ENCODE measurements around the gene SLC25A21. TPM values are rescaled to one million over a fixed set of nuclear protein-coding genes. Genes with fewer than 3 reads are reported as not detected.
"Not testable (repeated sequence)": the region's sequence is repeated elsewhere in the genome, so short reads cannot be mapped to it uniquely, and the experiment has no call there.

SLC25A21 gene
- total and polyA plus RNA-seq, 7 donors = 0.07 to 0.37 (median 0.18) TPM; not detected in 1

DNA sequence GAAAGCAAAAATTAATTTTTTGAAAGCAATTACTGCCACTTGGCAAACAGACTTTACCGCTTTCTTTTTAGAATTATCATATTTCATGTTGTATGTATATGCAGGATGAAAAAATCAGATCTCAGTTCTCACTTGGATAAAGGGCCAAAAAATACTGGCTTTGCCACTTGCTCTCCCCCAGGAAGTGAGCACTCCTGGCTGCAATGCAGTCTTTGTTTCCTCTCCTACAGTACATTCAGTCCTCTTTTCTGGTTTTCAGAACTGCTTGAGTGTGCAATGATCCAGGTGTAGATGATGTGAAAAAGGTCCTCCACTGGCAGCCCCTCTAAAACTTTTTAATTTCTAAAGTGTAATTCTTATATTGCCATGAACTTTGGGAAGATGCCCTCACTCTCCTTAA, 183.4 kb downstream of the SLC25A21 start:
- no peaks in the 10 kb centered on the region for H3K36me3 ChIP-seq (ENCODE audit: insufficient read depth in 1 of 2, low read depth in 1 of 2)
- no peaks in the 10 kb centered on the region for H3K27me3 ChIP-seq (ENCODE audit: insufficient read depth in 3 of 3, low read length in 2 of 3)
- DNase-seq (no peak), ATAC-seq (no peak)
- no peak overlapping the region for H3K27ac ChIP-seq
- H3K9me3 ChIP-seq = no peaks in the 10 kb centered on the region
- intact Hi-C loops (cut with DNase I) = no loop called here
- H3K4me1 ChIP-seq = no peaks in the 10 kb centered on the region
- no peak overlapping the region for H3K4me3 ChIP-seq
- 90 to 97% (median 90%) methylated on average over 1 of the region's 1 CpG for WGBS, 3 donors
- TF ChIP-seq, protein P1, sequence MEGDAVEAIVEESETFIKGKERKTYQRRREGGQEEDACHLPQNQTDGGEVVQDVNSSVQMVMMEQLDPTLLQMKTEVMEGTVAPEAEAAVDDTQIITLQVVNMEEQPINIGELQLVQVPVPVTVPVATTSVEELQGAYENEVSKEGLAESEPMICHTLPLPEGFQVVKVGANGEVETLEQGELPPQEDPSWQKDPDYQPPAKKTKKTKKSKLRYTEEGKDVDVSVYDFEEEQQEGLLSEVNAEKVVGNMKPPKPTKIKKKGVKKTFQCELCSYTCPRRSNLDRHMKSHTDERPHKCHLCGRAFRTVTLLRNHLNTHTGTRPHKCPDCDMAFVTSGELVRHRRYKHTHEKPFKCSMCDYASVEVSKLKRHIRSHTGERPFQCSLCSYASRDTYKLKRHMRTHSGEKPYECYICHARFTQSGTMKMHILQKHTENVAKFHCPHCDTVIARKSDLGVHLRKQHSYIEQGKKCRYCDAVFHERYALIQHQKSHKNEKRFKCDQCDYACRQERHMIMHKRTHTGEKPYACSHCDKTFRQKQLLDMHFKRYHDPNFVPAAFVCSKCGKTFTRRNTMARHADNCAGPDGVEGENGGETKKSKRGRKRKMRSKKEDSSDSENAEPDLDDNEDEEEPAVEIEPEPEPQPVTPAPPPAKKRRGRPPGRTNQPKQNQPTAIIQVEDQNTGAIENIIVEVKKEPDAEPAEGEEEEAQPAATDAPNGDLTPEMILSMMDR (IDR thresholded peaks at IDR 0.05) = no peak

DNA sequence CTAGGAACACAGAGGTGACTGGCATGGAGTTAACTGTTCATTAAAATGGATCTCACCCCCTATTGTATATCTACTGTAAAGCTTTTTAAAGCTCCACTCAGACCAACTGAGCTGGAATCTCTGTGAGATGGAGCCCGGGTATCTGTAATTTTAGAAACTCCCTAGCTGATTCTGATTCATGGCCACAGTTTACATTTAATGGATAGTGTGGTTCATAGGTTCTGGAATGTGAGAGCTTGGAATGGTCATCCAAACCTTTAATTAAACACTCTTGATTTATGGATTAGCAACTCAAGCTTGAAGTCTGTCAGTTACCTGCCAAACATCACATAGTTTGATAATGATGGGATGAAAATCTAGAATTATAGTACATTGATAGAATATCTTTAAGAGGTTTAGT, 183.8 kb downstream of the SLC25A21 start:
- no peaks in the 10 kb centered on the region for H3K36me3 ChIP-seq (ENCODE audit: insufficient read depth in 1 of 2, low read depth in 1 of 2)
- intact Hi-C loops (cut with DNase I) = no loop called here
- ATAC-seq (no peak), DNase-seq (no peak)
- H3K27me3 ChIP-seq (ENCODE audit: insufficient read depth in 3 of 3, low read length in 2 of 3) = no peaks in the 10 kb centered on the region
- WGBS, 3 donors = 31 to 42% (median 37%) methylated on average over 1 of the region's 1 CpG
- no peaks in the 10 kb centered on the region for H3K9me3 ChIP-seq
- no peak overlapping the region for H3K27ac ChIP-seq
- TF ChIP-seq, protein P1 (IDR thresholded peaks at IDR 0.05) = no peak
- H3K4me1 ChIP-seq = no peaks in the 10 kb centered on the region
- no peak overlapping the region for H3K4me3 ChIP-seq

DNA sequence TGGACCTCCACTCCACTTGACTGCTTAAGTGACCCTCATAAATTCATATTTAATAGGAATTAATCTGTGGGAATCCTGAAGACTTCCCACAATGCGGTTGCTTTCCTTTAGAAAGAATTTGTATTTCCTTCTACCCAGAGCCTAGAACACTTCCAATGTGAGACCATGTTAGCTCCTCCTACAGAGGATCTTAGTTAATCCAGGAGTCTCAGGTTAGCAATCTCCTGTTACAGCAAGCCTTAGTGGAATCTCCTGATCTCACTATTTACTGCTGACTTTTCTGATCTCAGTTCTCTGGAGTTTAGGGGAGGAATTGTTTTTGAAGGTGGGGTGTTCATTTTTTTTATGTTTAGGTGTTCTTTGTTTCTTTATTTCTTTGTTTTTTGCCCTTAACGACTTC, 186.0 kb downstream of the SLC25A21 start:
- no peak overlapping the region for H3K4me3 ChIP-seq
- DNase-seq (no peak), ATAC-seq (no peak)
- intact Hi-C loops (cut with DNase I) = no loop called here
- WGBS, 3 donors = 58 to 69% (median 64%) methylated on average over 2 of the region's 2 CpGs
- H3K27me3 ChIP-seq (ENCODE audit: insufficient read depth in 3 of 3, low read length in 2 of 3) = no peaks in the 10 kb centered on the region
- no peaks in the 10 kb centered on the region for H3K9me3 ChIP-seq
- no peaks in the 10 kb centered on the region for H3K4me1 ChIP-seq
- TF ChIP-seq, protein P1 (IDR thresholded peaks at IDR 0.05) = no peak
- H3K36me3 ChIP-seq (ENCODE audit: insufficient read depth in 1 of 2, low read depth in 1 of 2) = no peaks in the 10 kb centered on the region
- H3K27ac ChIP-seq = no peak overlapping the region

DNA sequence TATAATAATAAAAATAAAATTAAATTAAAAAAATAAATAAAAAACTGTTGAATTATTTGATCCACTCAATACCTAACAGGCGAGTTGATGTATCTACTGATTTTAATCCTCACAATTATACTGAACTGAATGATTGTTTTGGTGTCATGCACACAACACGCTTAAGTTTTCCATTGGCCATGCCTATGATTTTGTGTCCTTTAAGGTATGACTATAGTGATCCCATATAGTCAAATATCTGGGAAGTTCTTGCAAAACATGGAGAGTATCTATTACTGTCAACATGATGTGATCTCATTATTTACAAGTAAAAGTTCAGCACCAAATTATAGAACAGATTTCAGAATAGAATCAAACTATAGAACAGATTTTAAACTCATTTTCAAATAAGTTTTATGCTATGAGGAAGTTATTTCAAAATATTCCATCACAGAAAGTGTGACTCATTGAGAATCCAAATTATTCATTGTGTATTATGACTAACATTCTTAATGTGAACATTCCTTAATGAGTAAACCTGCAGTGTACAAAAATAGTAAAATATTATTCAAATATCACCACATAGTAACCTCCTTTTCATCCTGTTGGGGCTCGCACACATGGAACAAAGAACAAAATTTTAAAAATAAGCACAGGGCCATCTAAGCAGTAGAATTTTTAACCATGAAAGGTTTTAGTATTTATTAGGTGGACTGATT, 190.4 kb downstream of the SLC25A21 start:
- intact Hi-C loops (cut with DNase I) = no loop called here
- Histone ChIP-seq H3K27ac (no peak overlapping the region), H3K4me1 (no peaks in the 10 kb centered on the region), H3K9me3 (no peaks in the 10 kb centered on the region), H3K27me3 (ENCODE audit: insufficient read depth in 3 of 3, low read length in 2 of 3) (no peaks in the 10 kb centered on the region), H3K36me3 (ENCODE audit: insufficient read depth in 1 of 2, low read depth in 1 of 2) (no peaks in the 10 kb centered on the region), H3K4me3 (no peak overlapping the region)
- 86 to 88% (median 87%) methylated on average over 3 of the region's 3 CpGs for WGBS, 3 donors
- ATAC-seq (no peak), DNase-seq (no peak)
- TF ChIP-seq, protein P1 (IDR thresholded peaks at IDR 0.05) = no peak

DNA sequence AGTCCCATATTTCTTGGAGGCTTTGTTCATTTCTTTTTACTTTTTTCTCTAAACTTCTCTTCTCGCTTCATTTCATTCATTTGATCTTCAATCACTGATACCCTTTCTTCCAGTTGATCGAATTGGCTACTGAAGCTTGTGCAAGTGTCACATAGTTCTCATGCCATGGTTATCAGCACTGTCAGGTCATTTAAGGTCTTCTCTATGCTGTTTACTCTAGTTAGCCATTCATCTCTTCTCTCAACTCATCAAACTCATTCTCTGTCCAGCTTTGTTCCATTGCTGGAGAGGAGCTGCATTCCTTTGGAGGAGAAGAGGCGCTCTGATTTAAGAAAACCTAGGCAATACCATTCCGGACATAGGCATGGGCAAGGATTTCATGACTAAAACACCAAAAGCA, 192.0 kb downstream of the SLC25A21 start:
- H3K9me3 ChIP-seq; DNase-seq; ATAC-seq; H3K27me3 ChIP-seq (ENCODE audit: insufficient read depth in 3 of 3, low read length in 2 of 3); H3K36me3 ChIP-seq (ENCODE audit: insufficient read depth in 1 of 2, low read depth in 1 of 2); H3K4me1 ChIP-seq; H3K27ac ChIP-seq; H3K4me3 ChIP-seq; intact Hi-C loops (cut with DNase I): not testable (repeated sequence)
- 82 to 93% (median 86%) methylated on average over 4 of the region's 4 CpGs for WGBS, 3 donors

Measured in psoas muscle (tissue), 8 donors.